Stimulated activated CD8-positive, alpha-beta memory T cell treated with anti-CD3 and anti-CD28 coated beads, Interleukin-15, amount 100 ng/mL, for 48 hours (primary cell): ENCODE results near the gene SLC25A43.
"Not testable (repeated sequence)": the region's sequence is repeated elsewhere in the genome, so short reads cannot be mapped to it uniquely, and the experiment has no call there.

ENCODE experiments used
- DNase-seq, 2 donors: peaks; one replicate each; pipeline ENCODE4 v3.0.0-alpha.2; 2020; ENCODE audit warnings: low read depth in 2 of 2

Gene SLC25A43

GRCh38 chrX:119467842-119468550 is 68.9 kb downstream of the SLC25A43 start, which contains the start of gene SLC25A5:
TSS of gene SLC25A5 (plus strand) at chrX:119468444. CDS start at chrX:119468516, 72 bp downstream.
- peak; percentile 74 to 76 for DNase-seq

DNA sequence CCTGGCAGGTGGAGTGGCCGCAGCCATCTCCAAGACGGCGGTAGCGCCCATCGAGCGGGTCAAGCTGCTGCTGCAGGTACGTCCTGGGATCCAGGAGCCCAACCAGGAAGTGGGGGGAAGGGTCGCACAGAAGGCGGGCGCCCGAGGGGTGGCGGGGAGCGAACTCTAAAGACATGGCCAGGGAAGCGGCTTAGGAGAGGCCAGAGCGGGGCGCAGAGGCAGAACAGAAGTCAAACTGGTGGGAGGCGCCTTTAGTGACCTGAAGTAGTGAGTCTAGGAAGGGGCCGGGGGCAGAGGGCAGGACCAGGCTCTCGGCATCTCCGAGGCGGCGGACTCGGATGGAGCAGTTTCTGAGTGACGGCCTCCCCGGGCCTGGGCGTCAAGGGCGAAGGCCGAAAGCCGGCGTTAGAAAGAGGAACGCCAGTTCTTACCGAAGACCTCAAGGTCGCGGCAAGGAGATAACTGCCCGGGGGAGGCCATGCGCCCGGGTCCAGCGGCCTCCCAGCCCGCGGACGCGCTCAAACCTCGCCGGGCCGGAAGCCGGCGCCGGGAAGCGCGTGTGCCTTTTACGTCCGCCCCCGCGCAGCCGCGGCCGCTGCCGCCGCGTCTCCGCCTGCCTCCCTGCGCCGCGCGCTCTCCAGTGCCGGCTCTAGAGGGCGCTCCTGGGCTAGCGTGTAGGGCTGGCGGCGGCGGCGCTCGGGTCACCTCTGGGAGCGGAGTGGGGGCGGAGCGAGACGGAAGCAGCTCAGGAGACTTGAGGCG is 69.6 kb downstream of the SLC25A43 start:
- DNase-seq, result peak; percentile 80

GRCh38 chrX:119469313-119469635 is 70.1 kb downstream of the SLC25A43 start:
- DNase-seq, result no peak

DNA sequence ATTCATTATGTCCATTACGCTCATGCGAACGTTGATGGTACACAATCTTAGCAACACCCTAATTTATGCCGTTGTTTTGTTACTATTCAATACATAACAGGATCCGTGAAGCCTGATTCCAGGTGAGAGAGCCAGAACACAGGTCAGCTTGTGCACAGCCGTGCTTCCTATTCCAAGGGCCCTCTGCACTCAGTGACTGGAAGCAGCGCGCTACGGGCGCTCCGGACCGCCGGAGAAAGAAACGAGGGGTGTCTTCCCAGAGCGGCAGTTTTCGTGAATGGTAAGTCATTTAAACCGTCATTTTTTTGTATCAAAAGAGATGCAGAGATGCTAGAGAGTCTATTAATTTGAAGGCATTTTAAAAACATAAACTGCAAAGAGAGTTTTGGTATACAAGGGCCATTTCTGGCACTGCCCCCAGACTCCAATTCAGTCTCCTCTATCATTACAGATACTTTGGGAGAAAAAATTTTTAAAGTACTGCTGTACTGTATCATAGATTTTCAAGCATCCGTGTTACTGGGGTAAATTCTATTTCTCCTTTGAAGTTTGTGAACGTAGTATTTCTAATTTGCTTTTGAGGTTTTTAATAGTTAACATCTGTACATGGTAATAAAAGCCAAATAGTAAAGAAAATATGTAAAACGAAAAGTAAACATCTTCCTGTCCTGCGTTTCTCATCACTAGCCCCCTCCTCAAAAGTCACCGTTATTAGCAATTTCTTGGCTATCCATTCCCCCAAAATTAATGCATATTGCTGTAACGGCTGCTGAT is 75.7 kb downstream of the SLC25A43 start:
- no peak for DNase-seq

- DNase-seq, result no peak
Observed at GRCh38 chrX:119475389-119476101, 76.4 kb downstream of the SLC25A43 start.

DNA sequence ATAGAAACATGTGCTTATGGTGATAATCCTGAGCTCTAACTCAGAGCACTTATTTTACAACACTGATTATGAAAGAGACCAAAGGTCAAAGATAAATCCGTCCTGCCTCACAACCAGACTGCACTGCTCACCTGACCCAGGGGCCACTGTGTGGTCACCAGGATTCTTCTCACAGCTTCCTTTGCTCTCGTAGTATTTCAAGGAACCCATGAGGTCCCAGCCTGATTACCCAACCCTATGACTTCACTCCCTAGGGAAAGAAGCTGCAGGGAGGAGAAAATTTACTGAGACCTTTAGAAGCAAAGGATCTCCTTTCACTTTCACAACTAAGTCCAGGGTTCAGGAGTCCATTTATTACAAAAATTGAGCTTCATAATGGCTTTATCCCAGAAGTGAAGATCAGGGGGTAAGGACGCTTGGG is 78.7 kb downstream of the SLC25A43 start:
- DNase-seq, result no peak

DNA sequence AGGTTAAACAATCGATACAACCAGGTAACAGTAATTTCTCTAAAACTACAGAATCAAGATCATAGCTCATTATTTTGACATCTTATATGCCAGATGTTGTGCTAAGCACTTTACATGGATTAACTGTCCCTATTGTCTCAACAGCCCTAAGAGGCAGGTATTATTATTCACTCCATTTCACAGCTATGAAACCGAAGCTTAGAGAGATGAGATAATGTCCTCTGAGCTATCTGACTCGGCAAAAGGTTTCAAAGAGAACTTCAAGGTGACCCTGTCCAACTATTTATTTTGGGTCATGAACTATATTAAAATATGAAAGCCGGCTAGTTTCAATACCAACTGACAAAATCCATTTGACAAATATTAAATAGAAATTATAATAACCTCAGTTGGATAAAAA is 79.4 kb downstream of the SLC25A43 start:
- no peak for DNase-seq

DNA sequence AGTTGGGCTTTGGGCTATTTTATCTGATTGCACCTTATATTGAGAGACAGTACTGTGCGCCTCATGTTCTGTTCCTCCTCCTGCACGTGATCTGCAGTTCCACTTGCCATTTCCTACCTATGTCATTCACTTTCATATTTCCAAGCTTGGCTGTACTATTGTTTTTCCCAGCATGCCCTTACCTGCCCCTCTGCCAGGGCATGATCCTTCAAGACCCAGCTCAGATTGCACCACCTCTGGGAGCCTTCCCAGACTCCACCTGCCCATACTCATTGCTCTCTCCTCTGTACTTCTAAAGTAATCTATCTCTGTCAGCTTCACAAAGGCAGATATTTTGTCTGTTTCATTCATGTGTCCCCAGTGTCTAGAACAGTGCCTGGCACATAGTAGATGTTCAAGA is 80.7 kb downstream of the SLC25A43 start:
- DNase-seq, result no peak

DNA sequence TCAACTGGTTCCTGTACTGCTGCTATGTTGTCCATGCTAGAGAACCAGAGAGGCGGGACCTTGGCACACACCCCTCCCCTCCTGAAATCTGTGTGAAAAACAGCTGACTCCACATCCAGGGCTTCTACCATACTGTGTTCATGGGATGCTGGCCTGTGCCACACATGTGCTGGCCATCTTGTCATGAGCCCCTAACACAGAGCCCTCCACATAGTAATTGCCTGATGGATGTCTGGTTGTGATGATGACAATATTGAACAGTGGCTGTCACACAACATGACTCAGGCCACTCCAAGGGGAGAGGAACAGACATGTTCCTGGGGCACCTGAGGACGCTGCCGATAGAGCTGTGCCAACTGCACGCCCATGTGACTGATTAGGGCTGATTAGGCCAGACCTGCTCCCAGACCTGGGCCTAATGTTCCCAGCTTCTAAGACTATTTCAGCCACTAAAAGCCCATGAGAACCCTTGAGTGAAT is 82.2 kb downstream of the SLC25A43 start:
- DNase-seq, result no peak

DNA sequence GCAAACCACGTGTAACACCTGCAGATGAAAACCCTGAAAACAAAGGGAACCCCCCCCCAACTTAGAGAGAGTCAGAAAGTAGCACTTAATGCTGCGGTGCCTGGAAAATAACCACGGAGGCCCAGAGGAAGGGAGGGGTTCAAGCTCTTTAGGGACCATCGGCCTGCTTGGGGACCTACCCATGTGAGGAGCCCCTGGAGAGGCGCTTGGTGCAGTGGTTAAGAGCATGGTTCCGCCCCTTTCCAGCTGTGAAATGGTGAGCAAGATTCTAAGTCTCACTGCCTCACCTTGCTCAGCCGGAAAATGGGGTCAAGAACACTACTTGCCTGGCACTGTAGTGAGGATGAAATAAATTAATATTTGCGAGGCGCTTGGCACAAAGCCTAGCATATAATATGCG is 82.9 kb downstream of the SLC25A43 start:
- DNase-seq, result no peak

DNA sequence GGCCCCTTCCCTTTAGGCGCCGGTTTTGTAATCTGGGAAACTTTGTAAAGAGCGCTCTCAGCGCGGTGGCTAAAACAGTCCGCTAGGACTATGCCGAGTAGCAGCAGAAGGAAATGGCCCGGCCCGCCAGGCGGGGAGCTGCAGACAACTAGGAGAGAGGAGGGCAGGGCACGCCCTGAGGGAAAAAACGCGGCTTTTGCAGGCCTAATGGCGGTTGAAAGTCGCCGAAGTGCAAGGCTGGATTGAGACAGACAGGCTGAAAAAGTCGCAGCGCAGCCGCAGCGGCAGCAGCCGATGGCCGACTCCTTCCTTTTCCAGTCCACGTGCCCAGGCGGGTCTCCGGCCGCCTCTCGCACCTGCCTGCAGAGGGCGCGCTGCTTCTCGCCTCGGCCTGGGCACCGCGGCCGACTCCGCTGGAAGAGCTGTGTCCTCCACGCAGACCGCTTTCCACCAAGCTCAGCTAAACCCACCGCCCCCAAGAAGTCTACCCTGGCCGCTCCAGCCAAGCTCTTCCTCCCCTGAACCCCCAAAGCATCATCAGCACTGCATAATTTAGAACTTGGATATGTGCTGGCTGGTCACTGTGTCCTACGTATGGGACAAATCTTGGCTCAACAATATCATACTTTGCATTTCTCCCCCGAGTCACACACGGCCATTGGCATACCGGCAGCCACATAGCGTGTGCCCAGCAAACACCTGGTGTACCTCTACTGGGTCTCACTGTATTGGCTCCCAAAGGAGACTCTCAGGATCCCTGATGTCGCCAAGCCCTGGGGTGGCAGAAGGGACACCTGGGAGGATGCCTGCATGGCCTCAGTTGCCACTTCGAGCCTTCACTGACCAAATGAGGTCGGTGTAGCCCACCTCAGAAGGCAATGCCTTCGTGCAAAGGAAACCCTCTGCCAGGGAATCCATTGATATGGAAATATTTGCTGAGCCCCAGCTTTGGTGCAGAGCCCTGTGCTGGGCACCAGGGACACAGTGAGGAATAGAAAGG is 83.6 kb downstream of the SLC25A43 start:
- DNase-seq, result peak; percentile 50 to 57

DNA sequence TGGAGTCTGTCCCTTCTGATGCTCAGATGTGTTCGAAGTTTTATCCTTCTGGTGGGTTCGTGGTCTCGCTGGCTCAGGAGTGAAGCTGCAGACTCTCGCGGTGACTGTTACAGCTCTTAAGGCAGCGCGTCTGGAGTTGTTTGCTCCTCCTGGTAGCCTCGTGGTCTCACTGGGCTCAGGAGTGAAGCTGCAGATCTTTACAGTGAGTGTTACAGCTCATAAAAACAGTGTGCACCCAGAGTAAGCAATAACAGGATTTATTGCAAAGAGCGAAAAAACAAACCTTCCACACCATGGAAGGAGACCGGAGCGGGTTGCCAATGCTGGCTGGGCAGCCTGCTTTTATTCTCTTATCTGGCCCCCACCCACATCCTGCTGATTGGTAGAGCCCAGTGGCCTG is 87.6 kb downstream of the SLC25A43 start:
- DNase-seq, result no peak

GRCh38 chrX:119487766-119488165 is 88.6 kb downstream of the SLC25A43 start:
- DNase-seq, result not testable (repeated sequence)

- DNase-seq, result no peak
Observed at GRCh38 chrX:119488749-119489148, 89.6 kb downstream of the SLC25A43 start.

- no peak for DNase-seq
Observed at GRCh38 chrX:119489212-119490074, 90.3 kb downstream of the SLC25A43 start.

DNA sequence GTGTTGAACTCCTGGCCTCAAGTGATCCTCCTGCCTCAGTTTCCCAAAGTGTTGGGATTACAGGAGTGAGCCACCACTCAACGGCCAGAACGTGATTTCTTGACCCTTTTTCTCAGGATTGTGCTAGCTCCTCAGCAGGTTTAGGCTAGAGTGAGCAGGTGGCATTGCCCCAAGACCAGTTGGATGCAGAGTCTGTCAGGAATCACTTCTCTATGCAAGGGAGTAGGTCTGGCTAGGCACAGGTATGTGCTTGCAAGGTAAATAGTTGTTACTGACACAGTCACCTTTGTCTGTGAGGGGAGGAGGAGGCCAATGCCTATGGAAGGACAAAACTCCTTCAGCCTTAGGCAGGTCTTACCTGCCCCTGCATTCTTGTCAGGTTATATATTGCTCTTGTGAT is 93.3 kb downstream of the SLC25A43 start:
- DNase-seq, result no peak

- DNase-seq, result not testable (repeated sequence)
Observed at GRCh38 chrX:119493851-119494495, 94.8 kb downstream of the SLC25A43 start.

GRCh38 chrX:119495734-119496726 is 96.9 kb downstream of the SLC25A43 start:
- DNase-seq, result no peak
